ENCODE results near the gene LYRM1.

Gene LYRM1

DNA sequence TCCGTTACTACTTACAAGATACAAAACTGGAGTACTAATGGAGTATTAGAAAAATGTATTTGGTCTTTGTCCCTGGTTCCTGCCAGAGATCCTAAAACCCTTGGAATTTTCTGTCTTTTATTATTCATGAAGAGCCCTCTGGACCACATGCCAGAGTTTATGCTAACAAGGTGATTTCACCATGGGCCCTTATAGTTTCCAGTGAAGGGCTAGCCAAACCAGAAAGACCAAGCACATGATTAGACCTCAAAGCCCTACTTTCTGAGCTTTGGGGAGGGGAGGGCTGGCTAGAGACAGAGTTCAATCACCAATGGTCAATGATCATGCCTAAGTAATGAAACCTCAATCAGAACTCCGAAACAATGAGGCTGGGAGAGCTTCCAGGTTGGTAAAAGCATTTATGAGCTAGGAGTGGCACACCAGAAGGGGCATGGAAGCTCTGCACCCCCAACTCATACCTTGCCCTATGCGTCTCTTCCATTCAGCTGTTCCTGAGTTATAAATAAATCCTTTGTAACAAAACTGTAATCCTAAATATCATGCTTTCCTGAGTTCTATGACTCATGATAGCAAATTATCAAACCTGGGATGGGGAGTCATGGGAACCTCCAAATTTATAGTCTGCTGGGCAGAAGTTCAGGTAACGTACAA lies 10.8 kb upstream of the LYRM1 start:
- H3K79me2 ChIP-seq (ENCODE audit: low read length): no peaks in the 10 kb centered on the region; the same call in 1 of the 2 replicates
- H3K4me1 ChIP-seq (ENCODE audit: low read length): no peaks in the 10 kb centered on the region
- no peaks in the 10 kb centered on the region for H3K9me3 ChIP-seq (replicated peaks; ENCODE audit: insufficient read depth, low read length)
- no peak overlapping the region for H3K9ac ChIP-seq (ENCODE audit: low read length)
- no peak overlapping the region for H3K4me2 ChIP-seq (ENCODE audit: low read depth, low read length)
- TF ChIP-seq EZH2phosphoT487 (IDR thresholded peaks at IDR 0.05; ENCODE audit: low read length) (no peak), EZH2 (optimal IDR thresholded peaks at IDR 0.05; ENCODE audit: low read depth, low read length) (no peak)
- TF ChIP-seq, protein P1, sequence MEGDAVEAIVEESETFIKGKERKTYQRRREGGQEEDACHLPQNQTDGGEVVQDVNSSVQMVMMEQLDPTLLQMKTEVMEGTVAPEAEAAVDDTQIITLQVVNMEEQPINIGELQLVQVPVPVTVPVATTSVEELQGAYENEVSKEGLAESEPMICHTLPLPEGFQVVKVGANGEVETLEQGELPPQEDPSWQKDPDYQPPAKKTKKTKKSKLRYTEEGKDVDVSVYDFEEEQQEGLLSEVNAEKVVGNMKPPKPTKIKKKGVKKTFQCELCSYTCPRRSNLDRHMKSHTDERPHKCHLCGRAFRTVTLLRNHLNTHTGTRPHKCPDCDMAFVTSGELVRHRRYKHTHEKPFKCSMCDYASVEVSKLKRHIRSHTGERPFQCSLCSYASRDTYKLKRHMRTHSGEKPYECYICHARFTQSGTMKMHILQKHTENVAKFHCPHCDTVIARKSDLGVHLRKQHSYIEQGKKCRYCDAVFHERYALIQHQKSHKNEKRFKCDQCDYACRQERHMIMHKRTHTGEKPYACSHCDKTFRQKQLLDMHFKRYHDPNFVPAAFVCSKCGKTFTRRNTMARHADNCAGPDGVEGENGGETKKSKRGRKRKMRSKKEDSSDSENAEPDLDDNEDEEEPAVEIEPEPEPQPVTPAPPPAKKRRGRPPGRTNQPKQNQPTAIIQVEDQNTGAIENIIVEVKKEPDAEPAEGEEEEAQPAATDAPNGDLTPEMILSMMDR (IDR thresholded peaks at IDR 0.05; ENCODE audit: low read length): no peak
- no peak overlapping the region for H3K4me3 ChIP-seq (ENCODE audit: low read length)
- no peak overlapping the region for H2AFZ ChIP-seq (ENCODE audit: low read length)
- no peak overlapping the region for H3K27ac ChIP-seq (ENCODE audit: low read length)
- H3F3A ChIP-seq (ENCODE audit: insufficient read depth, low read length): no peaks in the 10 kb centered on the region
- H3K9me2 ChIP-seq (replicated peaks; ENCODE audit: insufficient read depth, low read length): no peaks in the 10 kb centered on the region
- H3K27me3 ChIP-seq (replicated peaks; ENCODE audit: insufficient read depth, low read length): no peaks in the 10 kb centered on the region
- no peaks in the 10 kb centered on the region for H4K20me1 ChIP-seq (ENCODE audit: insufficient read depth, low read length)
- no peak for DNase-seq
- H3K36me3 ChIP-seq (replicated peaks; ENCODE audit: insufficient read depth, low read length): no peaks in the 10 kb centered on the region

DNA sequence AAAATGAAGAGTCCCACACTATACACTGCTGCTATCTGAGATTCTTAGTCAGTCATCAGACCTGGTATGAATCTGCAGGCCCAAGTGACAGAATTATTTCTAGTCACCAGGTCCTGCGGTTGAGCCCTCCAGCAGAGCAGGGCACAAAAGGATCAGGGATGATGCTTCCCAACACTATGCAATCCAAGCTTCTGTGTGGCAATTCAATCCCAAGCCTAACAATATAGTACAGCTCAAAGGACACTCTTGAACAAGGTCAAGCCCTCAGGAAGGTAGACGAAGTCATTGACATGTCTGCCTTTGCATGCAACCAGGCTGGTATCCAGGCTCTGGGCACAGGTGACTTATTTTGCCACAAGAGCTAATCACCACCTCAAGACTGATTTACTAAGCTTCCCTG lies 6.2 kb upstream of the LYRM1 start:
- H3K4me2 ChIP-seq (ENCODE audit: low read depth, low read length): no peak overlapping the region
- no peak for TF ChIP-seq EZH2 (optimal IDR thresholded peaks at IDR 0.05; ENCODE audit: low read depth, low read length)
- TF ChIP-seq, protein P1 (IDR thresholded peaks at IDR 0.05; ENCODE audit: low read length): no peak
- no peak for TF ChIP-seq EZH2phosphoT487 (IDR thresholded peaks at IDR 0.05; ENCODE audit: low read length)

DNA sequence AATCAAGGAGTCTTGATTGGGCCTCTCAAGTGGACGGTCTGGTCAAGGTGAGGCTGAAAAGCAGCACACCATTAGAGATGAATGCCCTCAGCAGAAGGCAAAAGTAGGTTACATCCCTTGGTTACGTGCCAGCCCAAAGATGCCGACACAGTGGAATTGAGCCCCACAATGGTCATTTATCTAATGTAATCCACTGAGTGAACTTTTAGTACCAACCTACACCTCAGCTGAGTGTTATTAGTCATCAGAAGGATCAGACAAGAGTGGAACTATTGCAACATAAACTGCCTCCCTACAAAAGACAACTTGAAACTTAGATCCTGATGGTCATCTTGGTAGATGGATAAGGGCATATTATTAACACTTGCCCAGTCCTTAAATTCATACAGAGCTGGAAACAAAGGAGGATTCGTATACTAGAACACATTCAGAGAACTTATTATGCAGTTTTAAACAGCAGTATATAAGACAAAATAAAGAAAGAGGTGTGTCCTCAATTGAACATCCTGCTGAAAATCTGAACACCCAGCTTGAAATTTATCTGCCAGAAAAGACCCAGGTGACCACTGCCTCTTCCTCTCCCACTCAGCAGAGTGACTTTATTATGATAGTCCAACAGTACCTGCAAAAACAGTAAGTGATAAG lies 3.2 kb upstream of the LYRM1 start:
- no peaks in the 10 kb centered on the region for H3F3A ChIP-seq (ENCODE audit: insufficient read depth, low read length)
- no peaks in the 10 kb centered on the region for H4K20me1 ChIP-seq (ENCODE audit: insufficient read depth, low read length)
- H3K9me3 ChIP-seq (replicated peaks; ENCODE audit: insufficient read depth, low read length): no peaks in the 10 kb centered on the region
- TF ChIP-seq, protein P1 (IDR thresholded peaks at IDR 0.05; ENCODE audit: low read length): no peak
- no peak for TF ChIP-seq EZH2phosphoT487 (IDR thresholded peaks at IDR 0.05; ENCODE audit: low read length)
- TF ChIP-seq EZH2 (optimal IDR thresholded peaks at IDR 0.05; ENCODE audit: low read depth, low read length): no peak
- no peak overlapping the region for H2AFZ ChIP-seq (ENCODE audit: low read length)
- no peaks in the 10 kb centered on the region for H3K36me3 ChIP-seq (replicated peaks; ENCODE audit: insufficient read depth, low read length)
- H3K9me2 ChIP-seq (replicated peaks; ENCODE audit: insufficient read depth, low read length): no peaks in the 10 kb centered on the region
- no peak for DNase-seq
- H3K4me1 ChIP-seq (ENCODE audit: low read length): peaks cover 2% of the 10 kb centered on the region; the same call in 1 of the 2 replicates
- no peaks in the 10 kb centered on the region for H3K27me3 ChIP-seq (replicated peaks; ENCODE audit: insufficient read depth, low read length)
- no peak overlapping the region for H3K4me3 ChIP-seq (ENCODE audit: low read length)
- H3K79me2 ChIP-seq (ENCODE audit: low read length): peaks cover 44% of the 10 kb centered on the region
- H3K4me2 ChIP-seq (ENCODE audit: low read depth, low read length): no peak overlapping the region
- H3K9ac ChIP-seq (ENCODE audit: low read length): no peak overlapping the region
- no peak overlapping the region for H3K27ac ChIP-seq (ENCODE audit: low read length)

More for the DNA sequence above, 6.2 kb upstream of the LYRM1 start:
- Histone ChIP-seq H3K79me2 (ENCODE audit: low read length) (peaks cover 22% of the 10 kb centered on the region), H3K4me3 (ENCODE audit: low read length) (no peak overlapping the region), H3K36me3 (replicated peaks; ENCODE audit: insufficient read depth, low read length) (no peaks in the 10 kb centered on the region), H2AFZ (ENCODE audit: low read length) (no peak overlapping the region), H3K9me3 (replicated peaks; ENCODE audit: insufficient read depth, low read length) (no peaks in the 10 kb centered on the region), H3K27ac (ENCODE audit: low read length) (no peak overlapping the region), H3K9me2 (replicated peaks; ENCODE audit: insufficient read depth, low read length) (no peaks in the 10 kb centered on the region), H3K4me1 (ENCODE audit: low read length) (no peaks in the 10 kb centered on the region), H4K20me1 (ENCODE audit: insufficient read depth, low read length) (no peaks in the 10 kb centered on the region), H3K27me3 (replicated peaks; ENCODE audit: insufficient read depth, low read length) (no peaks in the 10 kb centered on the region), H3K9ac (ENCODE audit: low read length) (no peak overlapping the region), H3F3A (ENCODE audit: insufficient read depth, low read length) (no peaks in the 10 kb centered on the region)
- no peak for DNase-seq

Data from MM.1S (cell line).